GM12878 (cell line): Measurements from ENCODE around the gene PERM1. TPM values are rescaled to one million over a fixed set of nuclear protein-coding genes. Genes with fewer than 3 reads are reported as not detected.

Experiments used
- BMI1 ChIP-seq: fragments of 450-650 bp; IDR thresholded peaks from 2 replicates; pipeline ENCODE4 v1.6.1; 2016; ENCODE audit warnings: mild to moderate bottlenecking, moderate library complexity, borderline replicate concordance
- POLR2A ChIP-seq: IDR thresholded peaks from 2 replicates; pipeline ENCODE4 v1.6.1; 2011; ENCODE audit warnings: low read depth, mild to moderate bottlenecking, low read length
- RAD21 ChIP-seq: IDR thresholded peaks from 2 replicates; pipeline ENCODE4 v1.6.1; 2011; ENCODE audit warnings: mild to moderate bottlenecking, low read depth, low read length, moderate library complexity; ENCODE audit not compliant: insufficient read depth
- polyA plus RNA-seq, 11 experiments: library from polyadenylated mRNA; depleted of rRNA in 4 of 11; unstranded in 6 of 11; stranded (reverse) in 5 of 11; fragments of >200 nt; fragmentation: Nextera tagmentation in 4 of 11; fragmentation: Illumina TruSeq in 1 of 11; extraction: Ambion mirVana in 4 of 11; extraction: Trizol in 1 of 11; gene quantifications; 1 replicate in 1 of 11; 2 replicates in 10 of 11; pipeline versions ENCODE4 v1.2.1 to v1.2.3, GENCODE V29; 2011 to 2016; ENCODE audit warnings: inconsistent platforms in 2 of 11, missing spikeins in 2 of 11, low read depth in 1 of 11
- total RNA-seq, 4 experiments: library from RNA; depleted of rRNA in 3 of 4; stranded (reverse); fragments of >200 nt in 3 of 4; fragmentation: Illumina TruSeq in 1 of 4; extraction: Trizol in 1 of 4; gene quantifications; 2 replicates each; pipeline versions ENCODE4 v1.2.1 to v1.2.3, GENCODE V29; 2013 to 2021
- TF ChIP-seq, protein P1 (sequence below): fragments of 450-650 bp; IDR thresholded peaks from 2 replicates; pipeline ENCODE4 v1.6.1; 2018; ENCODE audit warnings: mild to moderate bottlenecking, low read depth, moderate library complexity; ENCODE audit not compliant: partially characterized antibody
- TF ChIP-seq, protein P2 (sequence below): fragments of 450-650 bp; IDR thresholded peaks from 2 replicates; pipeline ENCODE4 v1.6.1; 2017; ENCODE audit warnings: mild to moderate bottlenecking, low read depth, inconsistent platforms; ENCODE audit not compliant: poor library complexity, severe bottlenecking
- TF ChIP-seq, protein P3 (sequence below): fragments of 150-350 bp; IDR thresholded peaks from 2 replicates; pipeline ENCODE4 v1.6.1; 2016; ENCODE audit warnings: low read depth, low read length
- TF ChIP-seq, protein P4 (sequence below): fragments of 450-650 bp; conservative IDR thresholded peaks from 2 replicates; pipeline ENCODE4 v1.6.1; 2017; ENCODE audit warnings: mild to moderate bottlenecking, moderate library complexity
- TF ChIP-seq, protein P5 (sequence below): IDR thresholded peaks from 2 replicates; pipeline ENCODE4 v1.6.1; 2011; ENCODE audit warnings: low read depth, low read length, improper control_type of control experiment, borderline replicate concordance

Gene PERM1
- total and polyA plus RNA-seq, 10 of the 15 experiments (the other 5 are each of a cell fraction or from before 2014, with no cell fraction given) = not detected

DNA sequence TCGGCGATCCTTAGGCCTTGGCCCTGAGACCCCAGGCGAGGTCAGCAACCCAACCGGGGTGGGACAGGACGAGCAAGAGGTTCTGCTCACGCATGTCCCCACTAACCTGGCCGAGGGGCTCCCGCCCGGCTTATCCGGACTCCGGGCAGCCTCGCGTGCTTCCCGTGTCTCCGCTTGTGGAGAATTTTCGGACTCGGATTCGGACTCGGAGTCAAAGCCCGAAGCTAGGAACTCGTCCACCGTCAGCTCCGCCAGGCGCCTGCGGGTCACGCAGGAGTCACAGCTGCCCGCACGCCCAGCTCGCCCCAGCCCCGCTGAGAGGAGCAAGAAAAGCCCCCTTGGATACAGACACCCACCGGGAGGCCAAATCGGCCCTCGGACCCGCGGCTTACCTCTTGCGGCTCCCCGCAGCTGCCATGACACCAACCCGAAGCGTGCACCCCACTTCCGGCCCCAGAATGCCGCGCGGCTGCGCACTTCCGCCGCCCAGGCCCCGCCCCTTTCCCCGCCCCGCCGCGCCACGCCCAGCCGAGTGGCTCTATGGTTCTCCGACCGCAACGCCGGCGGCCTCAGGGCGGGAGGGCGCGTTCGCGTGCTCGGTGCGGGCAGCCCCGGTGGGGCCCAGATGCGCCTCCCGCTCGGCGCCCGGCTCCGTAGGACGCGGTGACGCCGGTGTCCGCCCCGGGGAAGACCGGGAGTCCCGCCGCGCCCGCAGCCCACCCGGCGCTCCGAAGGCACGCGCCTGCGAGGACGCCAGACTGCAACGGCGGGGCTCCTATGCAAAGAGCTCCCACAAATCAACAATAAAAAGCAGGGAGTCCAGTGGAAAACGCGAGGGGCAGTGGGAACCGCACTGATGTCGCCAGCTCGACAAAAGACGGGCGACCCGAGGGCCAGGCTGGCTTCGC, 22.8 kb downstream of the PERM1 start, which contains the start of gene NOC2L (continued):
- TF ChIP-seq POLR2A = peak; percentile 83
- TF ChIP-seq, protein P1, sequence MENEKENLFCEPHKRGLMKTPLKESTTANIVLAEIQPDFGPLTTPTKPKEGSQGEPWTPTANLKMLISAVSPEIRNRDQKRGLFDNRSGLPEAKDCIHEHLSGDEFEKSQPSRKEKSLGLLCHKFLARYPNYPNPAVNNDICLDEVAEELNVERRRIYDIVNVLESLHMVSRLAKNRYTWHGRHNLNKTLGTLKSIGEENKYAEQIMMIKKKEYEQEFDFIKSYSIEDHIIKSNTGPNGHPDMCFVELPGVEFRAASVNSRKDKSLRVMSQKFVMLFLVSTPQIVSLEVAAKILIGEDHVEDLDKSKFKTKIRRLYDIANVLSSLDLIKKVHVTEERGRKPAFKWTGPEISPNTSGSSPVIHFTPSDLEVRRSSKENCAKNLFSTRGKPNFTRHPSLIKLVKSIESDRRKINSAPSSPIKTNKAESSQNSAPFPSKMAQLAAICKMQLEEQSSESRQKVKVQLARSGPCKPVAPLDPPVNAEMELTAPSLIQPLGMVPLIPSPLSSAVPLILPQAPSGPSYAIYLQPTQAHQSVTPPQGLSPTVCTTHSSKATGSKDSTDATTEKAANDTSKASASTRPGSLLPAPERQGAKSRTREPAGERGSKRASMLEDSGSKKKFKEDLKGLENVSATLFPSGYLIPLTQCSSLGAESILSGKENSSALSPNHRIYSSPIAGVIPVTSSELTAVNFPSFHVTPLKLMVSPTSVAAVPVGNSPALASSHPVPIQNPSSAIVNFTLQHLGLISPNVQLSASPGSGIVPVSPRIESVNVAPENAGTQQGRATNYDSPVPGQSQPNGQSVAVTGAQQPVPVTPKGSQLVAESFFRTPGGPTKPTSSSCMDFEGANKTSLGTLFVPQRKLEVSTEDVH = no peak
- peak; percentile 43; the same call in 1 of the 2 replicates for TF ChIP-seq BMI1
- TF ChIP-seq, protein P2, sequence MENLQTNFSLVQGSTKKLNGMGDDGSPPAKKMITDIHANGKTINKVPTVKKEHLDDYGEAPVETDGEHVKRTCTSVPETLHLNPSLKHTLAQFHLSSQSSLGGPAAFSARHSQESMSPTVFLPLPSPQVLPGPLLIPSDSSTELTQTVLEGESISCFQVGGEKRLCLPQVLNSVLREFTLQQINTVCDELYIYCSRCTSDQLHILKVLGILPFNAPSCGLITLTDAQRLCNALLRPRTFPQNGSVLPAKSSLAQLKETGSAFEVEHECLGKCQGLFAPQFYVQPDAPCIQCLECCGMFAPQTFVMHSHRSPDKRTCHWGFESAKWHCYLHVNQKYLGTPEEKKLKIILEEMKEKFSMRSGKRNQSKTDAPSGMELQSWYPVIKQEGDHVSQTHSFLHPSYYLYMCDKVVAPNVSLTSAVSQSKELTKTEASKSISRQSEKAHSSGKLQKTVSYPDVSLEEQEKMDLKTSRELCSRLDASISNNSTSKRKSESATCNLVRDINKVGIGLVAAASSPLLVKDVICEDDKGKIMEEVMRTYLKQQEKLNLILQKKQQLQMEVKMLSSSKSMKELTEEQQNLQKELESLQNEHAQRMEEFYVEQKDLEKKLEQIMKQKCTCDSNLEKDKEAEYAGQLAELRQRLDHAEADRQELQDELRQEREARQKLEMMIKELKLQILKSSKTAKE = no peak
- TF ChIP-seq, protein P3, sequence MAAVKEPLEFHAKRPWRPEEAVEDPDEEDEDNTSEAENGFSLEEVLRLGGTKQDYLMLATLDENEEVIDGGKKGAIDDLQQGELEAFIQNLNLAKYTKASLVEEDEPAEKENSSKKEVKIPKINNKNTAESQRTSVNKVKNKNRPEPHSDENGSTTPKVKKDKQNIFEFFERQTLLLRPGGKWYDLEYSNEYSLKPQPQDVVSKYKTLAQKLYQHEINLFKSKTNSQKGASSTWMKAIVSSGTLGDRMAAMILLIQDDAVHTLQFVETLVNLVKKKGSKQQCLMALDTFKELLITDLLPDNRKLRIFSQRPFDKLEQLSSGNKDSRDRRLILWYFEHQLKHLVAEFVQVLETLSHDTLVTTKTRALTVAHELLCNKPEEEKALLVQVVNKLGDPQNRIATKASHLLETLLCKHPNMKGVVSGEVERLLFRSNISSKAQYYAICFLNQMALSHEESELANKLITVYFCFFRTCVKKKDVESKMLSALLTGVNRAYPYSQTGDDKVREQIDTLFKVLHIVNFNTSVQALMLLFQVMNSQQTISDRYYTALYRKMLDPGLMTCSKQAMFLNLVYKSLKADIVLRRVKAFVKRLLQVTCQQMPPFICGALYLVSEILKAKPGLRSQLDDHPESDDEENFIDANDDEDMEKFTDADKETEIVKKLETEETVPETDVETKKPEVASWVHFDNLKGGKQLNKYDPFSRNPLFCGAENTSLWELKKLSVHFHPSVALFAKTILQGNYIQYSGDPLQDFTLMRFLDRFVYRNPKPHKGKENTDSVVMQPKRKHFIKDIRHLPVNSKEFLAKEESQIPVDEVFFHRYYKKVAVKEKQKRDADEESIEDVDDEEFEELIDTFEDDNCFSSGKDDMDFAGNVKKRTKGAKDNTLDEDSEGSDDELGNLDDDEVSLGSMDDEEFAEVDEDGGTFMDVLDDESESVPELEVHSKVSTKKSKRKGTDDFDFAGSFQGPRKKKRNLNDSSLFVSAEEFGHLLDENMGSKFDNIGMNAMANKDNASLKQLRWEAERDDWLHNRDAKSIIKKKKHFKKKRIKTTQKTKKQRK = no peak
- TF ChIP-seq, protein P4, sequence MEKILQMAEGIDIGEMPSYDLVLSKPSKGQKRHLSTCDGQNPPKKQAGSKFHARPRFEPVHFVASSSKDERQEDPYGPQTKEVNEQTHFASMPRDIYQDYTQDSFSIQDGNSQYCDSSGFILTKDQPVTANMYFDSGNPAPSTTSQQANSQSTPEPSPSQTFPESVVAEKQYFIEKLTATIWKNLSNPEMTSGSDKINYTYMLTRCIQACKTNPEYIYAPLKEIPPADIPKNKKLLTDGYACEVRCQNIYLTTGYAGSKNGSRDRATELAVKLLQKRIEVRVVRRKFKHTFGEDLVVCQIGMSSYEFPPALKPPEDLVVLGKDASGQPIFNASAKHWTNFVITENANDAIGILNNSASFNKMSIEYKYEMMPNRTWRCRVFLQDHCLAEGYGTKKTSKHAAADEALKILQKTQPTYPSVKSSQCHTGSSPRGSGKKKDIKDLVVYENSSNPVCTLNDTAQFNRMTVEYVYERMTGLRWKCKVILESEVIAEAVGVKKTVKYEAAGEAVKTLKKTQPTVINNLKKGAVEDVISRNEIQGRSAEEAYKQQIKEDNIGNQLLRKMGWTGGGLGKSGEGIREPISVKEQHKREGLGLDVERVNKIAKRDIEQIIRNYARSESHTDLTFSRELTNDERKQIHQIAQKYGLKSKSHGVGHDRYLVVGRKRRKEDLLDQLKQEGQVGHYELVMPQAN = peak; percentile 92
- TF ChIP-seq, protein P5, sequence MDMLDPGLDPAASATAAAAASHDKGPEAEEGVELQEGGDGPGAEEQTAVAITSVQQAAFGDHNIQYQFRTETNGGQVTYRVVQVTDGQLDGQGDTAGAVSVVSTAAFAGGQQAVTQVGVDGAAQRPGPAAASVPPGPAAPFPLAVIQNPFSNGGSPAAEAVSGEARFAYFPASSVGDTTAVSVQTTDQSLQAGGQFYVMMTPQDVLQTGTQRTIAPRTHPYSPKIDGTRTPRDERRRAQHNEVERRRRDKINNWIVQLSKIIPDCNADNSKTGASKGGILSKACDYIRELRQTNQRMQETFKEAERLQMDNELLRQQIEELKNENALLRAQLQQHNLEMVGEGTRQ = no peak
- TF ChIP-seq RAD21 = no peak
